Activated CD4-positive, CD25-positive, alpha-beta regulatory T cell (primary cell): ENCODE measurements around the gene LRRTM4.

Experiments used
- DNase-seq, 4 experiments: peaks; one replicate each; lab custom pipeline; 2025; lab: John Stamatoyannopoulos, UW

Gene LRRTM4

DNA sequence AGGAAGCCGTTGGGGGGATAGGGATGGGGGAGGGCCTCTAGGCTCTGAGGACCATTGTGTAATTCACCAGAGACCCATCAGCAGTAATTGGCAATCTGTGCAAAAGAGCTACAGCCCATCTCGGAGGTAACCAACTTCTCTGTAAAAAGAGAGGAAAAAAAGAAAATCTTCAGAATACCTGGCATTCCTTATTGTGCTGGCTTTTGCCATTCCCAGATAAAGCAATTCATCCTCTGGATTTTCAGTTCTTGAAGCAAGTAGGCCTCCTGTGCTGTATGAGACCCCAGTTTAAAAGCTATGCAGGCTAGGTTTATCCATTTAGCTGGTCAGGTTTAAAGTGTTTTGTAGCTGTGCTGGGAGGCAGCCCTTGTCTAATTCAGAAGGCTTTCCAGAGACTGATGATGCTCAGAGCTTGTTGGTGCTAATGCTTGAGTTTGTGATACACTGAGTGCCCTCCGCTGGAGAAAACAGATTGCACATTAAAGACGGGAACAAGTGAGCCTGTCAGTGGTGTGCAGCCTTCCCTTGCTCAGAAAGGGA is at the start of gene LRRTM4:
Gene LRRTM4, minus strand, starts transcription at position 446 of the 540 bp plus-strand sequence.
- no peak for DNase-seq

- no peak for DNase-seq
Measured at GRCh38 chr2:77571545-77571944, 49.4 kb upstream of the LRRTM4 start.

DNA sequence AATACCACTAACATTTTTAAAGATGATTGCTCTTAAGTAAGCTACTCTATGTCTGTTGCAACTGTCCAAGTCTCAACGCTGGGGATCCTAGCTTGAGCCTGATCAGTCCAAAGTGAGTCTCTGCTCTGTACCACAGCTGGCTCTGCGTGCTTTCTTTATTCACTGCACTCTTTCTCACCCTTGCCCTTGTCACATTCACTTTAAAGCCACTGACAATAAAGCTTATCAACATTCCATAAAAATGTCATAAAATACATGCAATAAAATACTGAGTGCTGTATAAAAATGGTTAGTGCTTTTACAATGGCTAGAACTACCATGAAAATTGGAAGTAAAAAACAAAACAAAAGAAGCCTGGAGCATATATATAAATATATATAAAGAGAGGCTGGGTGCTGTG is 45.5 kb upstream of the LRRTM4 start:
- no peak for DNase-seq

DNA sequence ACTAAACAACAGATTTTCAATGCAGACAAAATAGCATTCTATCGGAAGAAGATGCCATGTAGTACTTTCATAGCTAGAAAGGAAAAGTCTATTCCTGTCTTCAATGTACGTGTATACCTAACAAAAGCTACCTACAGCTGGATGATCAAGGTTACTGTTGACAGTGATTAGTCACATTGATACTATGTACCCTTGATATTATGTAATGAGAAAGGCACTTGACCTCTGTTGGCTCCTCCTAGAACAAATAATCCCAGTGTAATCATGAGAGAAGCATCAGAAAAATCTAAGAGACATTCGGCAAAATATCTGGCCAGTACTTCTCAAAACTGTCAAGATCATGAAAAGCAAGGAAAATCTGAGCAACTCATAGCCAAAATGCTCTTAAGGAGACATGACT is 44.4 kb upstream of the LRRTM4 start:
- no peak for DNase-seq

- no peak for DNase-seq
Measured at GRCh38 chr2:77566131-77566530, 44.0 kb upstream of the LRRTM4 start.

DNA sequence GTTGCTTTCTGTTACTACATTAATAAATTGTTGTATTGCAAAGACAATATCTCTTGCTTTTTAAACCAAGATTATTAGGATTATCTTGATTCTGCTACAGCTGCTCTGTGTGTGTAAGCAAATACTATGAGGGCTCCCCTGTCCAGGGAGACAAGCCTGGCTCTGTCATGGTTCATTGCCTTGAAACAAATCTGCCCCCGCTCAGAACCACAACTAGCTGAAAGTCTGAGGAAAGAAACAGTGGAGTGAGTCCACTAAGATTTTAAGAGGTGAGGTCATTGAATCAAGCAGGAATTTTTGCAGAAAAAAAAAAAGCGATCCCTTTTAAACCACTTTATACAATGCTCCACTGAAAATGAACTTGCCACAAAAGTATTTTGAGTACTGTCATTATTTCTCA is 30.8 kb upstream of the LRRTM4 start:
- no peak for DNase-seq

DNA sequence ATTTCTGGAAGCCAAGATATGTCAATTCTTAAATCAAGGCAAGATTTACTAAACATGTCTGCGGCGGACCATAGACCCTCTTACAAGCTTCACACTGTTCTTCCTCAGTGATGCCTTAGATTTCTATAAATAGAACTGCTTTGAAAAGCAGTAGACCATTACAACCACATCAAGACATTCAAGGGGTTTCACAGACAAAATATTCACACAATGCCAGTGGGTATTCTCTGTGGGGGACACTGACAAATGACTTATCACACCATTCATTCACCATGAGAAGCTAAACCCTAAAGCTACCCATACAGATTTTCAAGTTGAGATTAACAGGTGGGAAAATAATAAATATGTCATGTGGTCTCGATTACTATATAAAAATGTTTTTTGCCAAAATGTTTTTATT is 15.9 kb upstream of the LRRTM4 start:
- DNase-seq: no peak

- no peak for DNase-seq
Measured at GRCh38 chr2:77522888-77523287, 712 bp upstream of the LRRTM4 start.

DNA sequence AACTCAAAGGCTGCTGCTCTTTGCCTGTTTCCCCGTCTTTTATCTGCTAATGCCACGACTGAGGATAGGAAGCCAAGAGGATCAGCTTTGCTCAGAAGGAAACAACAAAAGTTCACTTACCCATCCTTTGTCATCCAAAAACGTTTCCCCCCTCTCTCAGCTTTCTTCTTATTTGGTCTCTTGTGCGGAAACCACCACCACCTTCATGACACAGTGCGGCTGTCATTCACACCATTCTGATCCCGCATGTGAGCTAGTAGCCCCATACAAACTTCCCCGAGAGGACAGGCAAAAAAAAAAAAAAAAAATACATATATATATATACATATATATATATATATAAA is 656 bp downstream of the LRRTM4 start:
- no peak for DNase-seq

GRCh38 chr2:77520641-77521547 is 1.3 kb downstream of the LRRTM4 start:
- no peak for DNase-seq

DNA sequence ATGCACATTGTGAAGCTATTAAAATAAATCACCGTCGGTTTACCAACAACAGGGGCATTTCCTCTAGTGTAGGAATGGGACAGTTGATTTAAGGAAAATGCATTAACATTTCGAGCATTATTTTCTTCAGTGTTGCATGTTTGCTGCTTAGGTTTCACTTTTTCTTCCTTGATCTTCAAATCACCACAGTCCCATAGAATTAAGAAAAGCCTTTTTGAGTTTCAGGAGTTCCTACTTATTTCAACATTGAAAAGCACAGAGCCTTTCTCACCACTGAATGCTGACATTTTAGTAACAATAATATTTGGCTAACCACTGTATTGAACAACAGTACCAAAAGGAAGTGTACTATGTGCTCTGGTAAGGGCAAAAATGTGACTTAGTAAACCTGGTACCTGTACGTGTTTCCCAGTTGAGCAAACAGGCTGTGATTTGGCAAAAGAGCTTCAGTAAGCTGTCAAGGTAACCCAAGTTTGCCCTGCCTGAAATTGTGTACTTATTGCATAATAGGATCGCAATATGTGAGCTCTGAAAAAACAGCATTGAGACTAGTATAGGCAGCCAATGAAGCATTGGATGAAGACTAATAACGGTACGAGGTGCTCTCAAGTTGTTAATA is 2.2 kb downstream of the LRRTM4 start:
- DNase-seq: no peak

- DNase-seq: no peak
Measured at GRCh38 chr2:77519164-77519887, 2.9 kb downstream of the LRRTM4 start.

DNA sequence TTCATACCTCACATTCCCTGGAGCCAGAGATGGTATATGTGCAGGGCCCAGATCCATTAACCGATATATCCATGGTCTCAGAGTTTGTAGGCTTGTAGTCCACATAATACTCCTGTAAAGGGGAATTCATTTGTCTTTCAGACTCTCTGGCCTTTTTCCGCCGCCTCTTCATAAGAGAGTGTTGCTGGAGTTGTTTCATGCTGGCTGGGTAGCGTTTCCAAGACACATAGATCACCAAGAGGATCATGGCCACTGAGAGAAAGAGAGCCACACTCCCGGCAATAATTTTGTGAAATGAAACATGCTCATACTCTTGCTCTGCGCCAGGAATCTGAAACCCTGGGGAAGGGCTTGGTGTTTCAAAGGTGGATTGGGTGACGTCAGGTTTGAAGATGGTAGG is 3.9 kb downstream of the LRRTM4 start:
- DNase-seq: no peak

GRCh38 chr2:77513191-77513590 is 9.0 kb downstream of the LRRTM4 start:
- no peak for DNase-seq

- no peak for DNase-seq
Measured at GRCh38 chr2:77512507-77512906, 9.7 kb downstream of the LRRTM4 start.

- no peak for DNase-seq
Measured at GRCh38 chr2:77508511-77508910, 13.7 kb downstream of the LRRTM4 start.

- no peak for DNase-seq
Measured at GRCh38 chr2:77507657-77508056, 14.5 kb downstream of the LRRTM4 start.

GRCh38 chr2:77488141-77488540 is 34.0 kb downstream of the LRRTM4 start:
- no peak for DNase-seq

- no peak for DNase-seq
Measured at GRCh38 chr2:77487074-77487803, 34.9 kb downstream of the LRRTM4 start.

DNA sequence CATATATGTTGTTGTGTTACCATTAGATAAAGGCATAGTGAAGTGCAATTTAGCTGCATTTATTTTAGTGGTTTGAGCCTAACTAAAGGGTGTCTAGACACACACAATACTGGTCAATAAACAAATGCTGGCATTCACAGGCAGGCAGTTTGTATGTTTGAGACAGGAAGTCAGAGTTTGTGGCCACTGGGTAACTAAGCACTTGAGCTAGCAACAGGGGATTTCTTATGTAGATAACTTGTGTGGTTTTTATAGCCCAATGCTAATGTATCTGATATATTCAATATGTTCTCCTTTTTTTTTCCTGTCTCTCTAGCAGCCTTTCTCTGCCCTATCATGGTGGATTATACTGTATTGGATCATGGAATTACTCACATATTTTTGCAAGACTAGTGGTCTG is 38.1 kb downstream of the LRRTM4 start:
- no peak for DNase-seq

DNA sequence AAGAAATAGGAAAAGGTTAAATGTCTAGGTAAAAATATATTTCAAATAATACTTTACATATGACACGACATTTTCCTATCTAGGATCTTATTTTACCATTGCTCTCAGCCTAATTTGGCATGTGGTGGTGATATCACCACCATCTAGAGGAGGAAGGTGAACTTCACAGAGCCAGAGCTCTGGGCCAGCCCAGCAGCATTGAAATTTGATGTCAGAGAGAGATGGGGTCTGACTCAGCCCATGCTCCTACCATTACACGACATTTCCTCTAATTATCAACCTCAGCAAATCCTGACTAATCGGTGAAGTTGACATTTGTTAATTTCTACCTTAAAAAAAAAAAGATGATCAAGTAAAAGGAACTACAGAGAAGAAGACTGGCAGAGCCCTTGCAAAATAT is 42.3 kb downstream of the LRRTM4 start:
- DNase-seq: no peak

- no peak for DNase-seq
Measured at GRCh38 chr2:77479395-77479794, 42.8 kb downstream of the LRRTM4 start.
